Ishikawa (cell line): ENCODE measurements around the gene SCAF8.

ENCODE experiments used
- EP300 ChIP-seq: IDR thresholded peaks from 2 replicates; pipeline ENCODE4 v1.6.1; 2012; ENCODE audit warnings: borderline replicate concordance
- FOXM1 ChIP-seq: IDR thresholded peaks from 2 replicates; pipeline ENCODE4 v1.6.1; 2012; ENCODE audit warnings: low read depth, borderline replicate concordance
- REST ChIP-seq: IDR thresholded peaks from 2 replicates; pipeline ENCODE4 v1.6.1; 2012; ENCODE audit warnings: low read depth, mild to moderate bottlenecking
- TAF1 ChIP-seq: IDR thresholded peaks from 2 replicates; pipeline ENCODE4 v1.6.1; 2012; ENCODE audit warnings: low read depth, mild to moderate bottlenecking
- TCF12 ChIP-seq: IDR thresholded peaks from 2 replicates; pipeline ENCODE4 v1.6.1; 2012; ENCODE audit warnings: low read depth
- TEAD4 ChIP-seq: IDR thresholded peaks from 2 replicates; pipeline ENCODE4 v1.6.1; 2012
- YY1 ChIP-seq: IDR thresholded peaks from 2 replicates; pipeline ENCODE4 v1.6.1; 2012; ENCODE audit warnings: low read depth

GRCh38 chr6:154791556-154792317, 58.5 kb downstream of the SCAF8 start:
- no peak for TF ChIP-seq REST
- no peak for TF ChIP-seq YY1
- TF ChIP-seq EP300: no peak
- TF ChIP-seq FOXM1: no peak
- TF ChIP-seq TCF12: no peak
- no peak for TF ChIP-seq TAF1
- TF ChIP-seq TEAD4: no peak
